ENCODE measurements around the gene VRK1. TPM values are rescaled to one million over a fixed set of nuclear protein-coding genes. Genes with fewer than 3 reads are reported as not detected.

The VRK1 gene
- polyA plus RNA-seq, 3 donors: 5.5 to 14.3 (median 13.2) TPM

DNA sequence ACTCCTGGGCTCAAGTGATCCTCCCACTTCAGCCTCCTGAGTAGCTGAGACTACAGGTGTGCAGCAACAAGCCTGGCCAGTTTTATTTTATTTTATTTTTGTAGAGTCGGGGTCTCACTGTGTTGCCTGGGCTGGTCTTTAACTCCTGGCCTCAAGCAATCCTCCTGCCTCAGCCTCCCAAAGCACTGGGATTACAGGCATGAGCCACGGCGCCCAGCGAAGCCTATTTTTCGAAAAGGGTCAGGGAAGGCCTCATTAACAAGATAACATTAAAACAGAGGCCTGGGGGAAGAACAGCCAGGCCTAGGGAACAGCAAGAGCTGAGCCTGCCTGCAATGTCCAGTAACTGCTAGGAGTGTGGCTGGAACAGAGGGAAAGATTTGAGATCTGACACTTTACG, 36.1 kb upstream of the VRK1 start:
- Histone ChIP-seq H3K9ac (ENCODE audit: insufficient read depth, low read length, poor library complexity, severe bottlenecking) (no peak overlapping the region), H2AFZ (ENCODE audit: insufficient read depth, low read depth, low read length, poor library complexity, severe bottlenecking) (no peak overlapping the region), H3K79me2 (ENCODE audit: insufficient read depth, low read length) (no peaks in the 10 kb centered on the region), H3K36me3 (replicated peaks in 1 of 2; ENCODE audit: control insufficient read depth in 1 of 2, insufficient read depth in 2 of 2, low read length in 2 of 2) (no peaks in the 10 kb centered on the region), H3K27ac (ENCODE audit: low read depth in 1 of 2, low read length in 2 of 2) (no peak overlapping the region), H3K4me2 (replicated peaks; ENCODE audit: extremely low read depth, low read length, poor library complexity, severe bottlenecking) (no peak overlapping the region), H3K27me3 (ENCODE audit: control insufficient read depth in 2 of 2, insufficient read depth in 2 of 2, low read length in 2 of 2) (peaks cover 5 to 12% of the 10 kb centered on the region in 2 donors), H3K4me3 (replicated peaks in 1 of 3; ENCODE audit: low read depth in 2 of 3, low read length in 3 of 3) (no peak overlapping the region), H3K9me3 (replicated peaks in 1 of 2; ENCODE audit: control insufficient read depth in 1 of 2, insufficient read depth in 1 of 2, low read length in 2 of 2) (no peaks in the 10 kb centered on the region), H4K20me1 (ENCODE audit: insufficient read depth, low read length) (no peaks in the 10 kb centered on the region), H3K4me1 (ENCODE audit: control insufficient read depth in 1 of 2, insufficient read depth in 2 of 2, low read length in 2 of 2) (peaks cover 0 to 2% of the 10 kb centered on the region in 2 donors)
- Mint-ChIP-seq H3K4me1 (peaks cover 8% of the 10 kb centered on the region), H3K36me3 (no peaks in the 10 kb centered on the region), H3K4me3 (no peak overlapping the region), H3K27me3 (ENCODE audit: low read depth in 3 of 3) (peaks cover 14 to 30% (median 15%) of the 10 kb centered on the region in 3 donors), H3K9me3 (peaks cover 0 to 5% (median 0%) of the 10 kb centered on the region in 7 donors), H3K27ac (no peak overlapping the region)
- intact Hi-C loops (cut with micrococcal nuclease): no loop called here
- TF ChIP-seq, protein P1, sequence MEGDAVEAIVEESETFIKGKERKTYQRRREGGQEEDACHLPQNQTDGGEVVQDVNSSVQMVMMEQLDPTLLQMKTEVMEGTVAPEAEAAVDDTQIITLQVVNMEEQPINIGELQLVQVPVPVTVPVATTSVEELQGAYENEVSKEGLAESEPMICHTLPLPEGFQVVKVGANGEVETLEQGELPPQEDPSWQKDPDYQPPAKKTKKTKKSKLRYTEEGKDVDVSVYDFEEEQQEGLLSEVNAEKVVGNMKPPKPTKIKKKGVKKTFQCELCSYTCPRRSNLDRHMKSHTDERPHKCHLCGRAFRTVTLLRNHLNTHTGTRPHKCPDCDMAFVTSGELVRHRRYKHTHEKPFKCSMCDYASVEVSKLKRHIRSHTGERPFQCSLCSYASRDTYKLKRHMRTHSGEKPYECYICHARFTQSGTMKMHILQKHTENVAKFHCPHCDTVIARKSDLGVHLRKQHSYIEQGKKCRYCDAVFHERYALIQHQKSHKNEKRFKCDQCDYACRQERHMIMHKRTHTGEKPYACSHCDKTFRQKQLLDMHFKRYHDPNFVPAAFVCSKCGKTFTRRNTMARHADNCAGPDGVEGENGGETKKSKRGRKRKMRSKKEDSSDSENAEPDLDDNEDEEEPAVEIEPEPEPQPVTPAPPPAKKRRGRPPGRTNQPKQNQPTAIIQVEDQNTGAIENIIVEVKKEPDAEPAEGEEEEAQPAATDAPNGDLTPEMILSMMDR (IDR thresholded peaks at IDR 0.05): no peak
- no CpG with 5 or more reads among the region's 6 CpGs for WGBS (ENCODE audit: insufficient coverage)
- no peak for DNase-seq

DNA sequence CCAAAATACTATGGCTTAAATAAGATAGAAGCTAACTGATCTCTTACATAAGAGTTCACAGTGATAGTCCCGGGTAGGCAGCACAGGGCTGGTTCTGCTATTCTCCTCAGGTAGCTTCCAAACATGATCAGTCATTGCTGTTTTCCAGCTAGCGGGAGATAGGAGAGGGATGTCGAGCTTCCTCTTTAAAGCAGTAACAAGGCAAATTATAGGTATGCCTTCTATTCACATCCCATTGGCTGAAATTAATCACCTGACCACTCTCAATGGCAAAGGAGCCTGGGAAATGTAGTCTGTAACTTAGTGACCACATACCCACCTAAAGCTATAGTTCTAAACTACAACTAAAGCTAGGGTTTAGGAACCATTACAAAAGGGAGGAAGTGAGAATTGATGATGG, 34.5 kb upstream of the VRK1 start:
- intact Hi-C loops (cut with micrococcal nuclease): no loop called here
- Histone ChIP-seq H3K9ac (ENCODE audit: insufficient read depth, low read length, poor library complexity, severe bottlenecking) (no peak overlapping the region), H3K79me2 (ENCODE audit: insufficient read depth, low read length) (no peaks in the 10 kb centered on the region), H3K4me2 (replicated peaks; ENCODE audit: extremely low read depth, low read length, poor library complexity, severe bottlenecking) (peak overlapping the region; percentile 26), H4K20me1 (ENCODE audit: insufficient read depth, low read length) (no peaks in the 10 kb centered on the region), H3K27me3 (ENCODE audit: control insufficient read depth in 2 of 2, insufficient read depth in 2 of 2, low read length in 2 of 2) (peaks cover 5 to 12% of the 10 kb centered on the region in 2 donors), H3K36me3 (replicated peaks in 1 of 2; ENCODE audit: control insufficient read depth in 1 of 2, insufficient read depth in 2 of 2, low read length in 2 of 2) (no peaks in the 10 kb centered on the region), H3K27ac (ENCODE audit: low read depth in 1 of 2, low read length in 2 of 2) (no peak overlapping the region), H2AFZ (ENCODE audit: insufficient read depth, low read depth, low read length, poor library complexity, severe bottlenecking) (peak overlapping the region; percentile 22), H3K9me3 (replicated peaks in 1 of 2; ENCODE audit: control insufficient read depth in 1 of 2, insufficient read depth in 1 of 2, low read length in 2 of 2) (no peaks in the 10 kb centered on the region), H3K4me1 (ENCODE audit: control insufficient read depth in 1 of 2, insufficient read depth in 2 of 2, low read length in 2 of 2) (peaks cover 0 to 2% of the 10 kb centered on the region in 2 donors), H3K4me3 (replicated peaks in 1 of 3; ENCODE audit: low read depth in 2 of 3, low read length in 3 of 3) (no peak overlapping the region)
- 20% methylated on average over 1 of the region's 3 CpGs for WGBS (ENCODE audit: insufficient coverage)
- Mint-ChIP-seq H3K9me3 (peaks cover 0 to 4% (median 0%) of the 10 kb centered on the region in 7 donors), H3K4me1 (peaks cover 4% of the 10 kb centered on the region), H3K4me3 (no peak overlapping the region), H3K27ac (no peak overlapping the region), H3K27me3 (ENCODE audit: low read depth in 3 of 3) (peaks cover 11 to 28% (median 14%) of the 10 kb centered on the region in 3 donors), H3K36me3 (no peaks in the 10 kb centered on the region)
- TF ChIP-seq, protein P1 (IDR thresholded peaks at IDR 0.05): no peak
- peak; percentile 42 to 75 (median 73) for DNase-seq

All from CD14-positive monocyte (primary cell).